Stimulated activated naive CD4-positive, alpha-beta T cell (primary cell): ENCODE measurements around the gene AAK1.
"Not testable (repeated sequence)": the region's sequence is repeated elsewhere in the genome, so short reads cannot be mapped to it uniquely, and the experiment has no call there.

Source experiments
- DNase-seq, 6 experiments: peaks; one replicate each; lab custom pipeline; 2025; lab: John Stamatoyannopoulos, UW

Gene AAK1

GRCh38 chr2:69659941-69660483, 16.5 kb upstream of the AAK1 start:
- no peak for DNase-seq

GRCh38 chr2:69659349-69659748, 15.8 kb upstream of the AAK1 start:
- DNase-seq: no peak

- DNase-seq: no peak
Measured at GRCh38 chr2:69652206-69652605, 8.7 kb upstream of the AAK1 start.

GRCh38 chr2:69647196-69647595, 3.7 kb upstream of the AAK1 start:
- DNase-seq: not testable (repeated sequence)

GRCh38 chr2:69646714-69647113, 3.2 kb upstream of the AAK1 start:
- DNase-seq: no peak

GRCh38 chr2:69645921-69646320, 2.4 kb upstream of the AAK1 start:
- peak in 4 of 6 experiments; percentile 19 to 51 (median 36) for DNase-seq

GRCh38 chr2:69645031-69645431, 1.5 kb upstream of the AAK1 start:
- DNase-seq: peak in 5 of 6 experiments; percentile 38 to 78 (median 75)

- DNase-seq: no peak
Measured at GRCh38 chr2:69644506-69644979, 1.0 kb upstream of the AAK1 start.

- peak; percentile 33 to 78 (median 62) for DNase-seq
Measured at GRCh38 chr2:69642709-69643601, 584 bp downstream of the AAK1 start.

GRCh38 chr2:69641887-69642708, 1.4 kb downstream of the AAK1 start:
- peak in 3 of 6 experiments; percentile 39 to 56 (median 45) for DNase-seq

- DNase-seq: no peak
Measured at GRCh38 chr2:69641471-69641870, 2.1 kb downstream of the AAK1 start.

- DNase-seq: no peak
Measured at GRCh38 chr2:69639266-69639665, 4.3 kb downstream of the AAK1 start.

- DNase-seq: no peak
Measured at GRCh38 chr2:69638630-69639029, 4.9 kb downstream of the AAK1 start.

- DNase-seq: no peak
Measured at GRCh38 chr2:69637923-69638322, 5.6 kb downstream of the AAK1 start.

- no peak for DNase-seq
Measured at GRCh38 chr2:69636395-69636794, 7.1 kb downstream of the AAK1 start.

GRCh38 chr2:69635432-69635831, 8.1 kb downstream of the AAK1 start:
- DNase-seq: no peak

- no peak for DNase-seq
Measured at GRCh38 chr2:69634196-69634821, 9.2 kb downstream of the AAK1 start.

GRCh38 chr2:69631402-69631801, 12.1 kb downstream of the AAK1 start:
- DNase-seq: no peak

GRCh38 chr2:69629921-69630608, 13.5 kb downstream of the AAK1 start:
- DNase-seq: no peak

GRCh38 chr2:69628325-69629021, 15.1 kb downstream of the AAK1 start:
- DNase-seq: peak in 2 of 6 experiments; percentile 29 to 52
